Measurements from ENCODE around the gene GNE. TPM values are rescaled to one million over a fixed set of nuclear protein-coding genes. Genes with fewer than 3 reads are reported as not detected.

Gene GNE
- total and polyA plus RNA-seq, 2 experiments from 2014 or later, result 2.2 to 15.7 TPM

DNA sequence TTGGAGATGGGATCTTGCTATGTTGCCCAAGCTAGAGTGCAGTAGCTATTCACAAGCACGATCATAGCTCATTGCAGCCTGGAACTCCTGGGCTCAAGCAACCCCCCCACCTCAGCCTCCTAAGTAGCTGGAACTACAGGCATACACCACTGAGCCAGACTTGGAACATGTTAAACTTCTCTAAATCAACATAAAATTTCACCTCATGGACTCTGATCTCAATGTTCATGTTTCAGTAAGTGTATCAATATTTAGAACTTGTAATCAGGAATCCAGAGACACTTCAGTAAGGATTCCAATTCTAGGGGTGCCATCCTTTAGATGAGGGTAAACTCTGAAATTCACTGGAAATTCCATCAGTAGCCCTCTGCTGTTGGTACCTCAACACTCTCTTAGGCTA, 6.8 kb downstream of the GNE start:
- H3K27ac ChIP-seq (ENCODE audit: low read depth), result no peak overlapping the region
- H3K79me2 ChIP-seq (replicated peaks; ENCODE audit: insufficient read depth), result peaks cover 26% of the 10 kb centered on the region
- H3K4me2 ChIP-seq, result no peak overlapping the region
- H3K36me3 ChIP-seq (ENCODE audit: insufficient read depth), result no peaks in the 10 kb centered on the region
- Mint-ChIP-seq H3K4me3 (no peak overlapping the region), H3K9me3 (no peaks in the 10 kb centered on the region), H3K27ac (no peak overlapping the region), H3K4me1 (no peaks in the 10 kb centered on the region), H3K27me3 (ENCODE audit: insufficient read depth, low read depth, poor library complexity) (no peaks in the 10 kb centered on the region), H3K36me3 (ENCODE audit: low read depth) (0 out of 3 replicates have a peak, but pooled peaks cover under 1% of the 10 kb centered on the region)
- TF ChIP-seq, protein P1, sequence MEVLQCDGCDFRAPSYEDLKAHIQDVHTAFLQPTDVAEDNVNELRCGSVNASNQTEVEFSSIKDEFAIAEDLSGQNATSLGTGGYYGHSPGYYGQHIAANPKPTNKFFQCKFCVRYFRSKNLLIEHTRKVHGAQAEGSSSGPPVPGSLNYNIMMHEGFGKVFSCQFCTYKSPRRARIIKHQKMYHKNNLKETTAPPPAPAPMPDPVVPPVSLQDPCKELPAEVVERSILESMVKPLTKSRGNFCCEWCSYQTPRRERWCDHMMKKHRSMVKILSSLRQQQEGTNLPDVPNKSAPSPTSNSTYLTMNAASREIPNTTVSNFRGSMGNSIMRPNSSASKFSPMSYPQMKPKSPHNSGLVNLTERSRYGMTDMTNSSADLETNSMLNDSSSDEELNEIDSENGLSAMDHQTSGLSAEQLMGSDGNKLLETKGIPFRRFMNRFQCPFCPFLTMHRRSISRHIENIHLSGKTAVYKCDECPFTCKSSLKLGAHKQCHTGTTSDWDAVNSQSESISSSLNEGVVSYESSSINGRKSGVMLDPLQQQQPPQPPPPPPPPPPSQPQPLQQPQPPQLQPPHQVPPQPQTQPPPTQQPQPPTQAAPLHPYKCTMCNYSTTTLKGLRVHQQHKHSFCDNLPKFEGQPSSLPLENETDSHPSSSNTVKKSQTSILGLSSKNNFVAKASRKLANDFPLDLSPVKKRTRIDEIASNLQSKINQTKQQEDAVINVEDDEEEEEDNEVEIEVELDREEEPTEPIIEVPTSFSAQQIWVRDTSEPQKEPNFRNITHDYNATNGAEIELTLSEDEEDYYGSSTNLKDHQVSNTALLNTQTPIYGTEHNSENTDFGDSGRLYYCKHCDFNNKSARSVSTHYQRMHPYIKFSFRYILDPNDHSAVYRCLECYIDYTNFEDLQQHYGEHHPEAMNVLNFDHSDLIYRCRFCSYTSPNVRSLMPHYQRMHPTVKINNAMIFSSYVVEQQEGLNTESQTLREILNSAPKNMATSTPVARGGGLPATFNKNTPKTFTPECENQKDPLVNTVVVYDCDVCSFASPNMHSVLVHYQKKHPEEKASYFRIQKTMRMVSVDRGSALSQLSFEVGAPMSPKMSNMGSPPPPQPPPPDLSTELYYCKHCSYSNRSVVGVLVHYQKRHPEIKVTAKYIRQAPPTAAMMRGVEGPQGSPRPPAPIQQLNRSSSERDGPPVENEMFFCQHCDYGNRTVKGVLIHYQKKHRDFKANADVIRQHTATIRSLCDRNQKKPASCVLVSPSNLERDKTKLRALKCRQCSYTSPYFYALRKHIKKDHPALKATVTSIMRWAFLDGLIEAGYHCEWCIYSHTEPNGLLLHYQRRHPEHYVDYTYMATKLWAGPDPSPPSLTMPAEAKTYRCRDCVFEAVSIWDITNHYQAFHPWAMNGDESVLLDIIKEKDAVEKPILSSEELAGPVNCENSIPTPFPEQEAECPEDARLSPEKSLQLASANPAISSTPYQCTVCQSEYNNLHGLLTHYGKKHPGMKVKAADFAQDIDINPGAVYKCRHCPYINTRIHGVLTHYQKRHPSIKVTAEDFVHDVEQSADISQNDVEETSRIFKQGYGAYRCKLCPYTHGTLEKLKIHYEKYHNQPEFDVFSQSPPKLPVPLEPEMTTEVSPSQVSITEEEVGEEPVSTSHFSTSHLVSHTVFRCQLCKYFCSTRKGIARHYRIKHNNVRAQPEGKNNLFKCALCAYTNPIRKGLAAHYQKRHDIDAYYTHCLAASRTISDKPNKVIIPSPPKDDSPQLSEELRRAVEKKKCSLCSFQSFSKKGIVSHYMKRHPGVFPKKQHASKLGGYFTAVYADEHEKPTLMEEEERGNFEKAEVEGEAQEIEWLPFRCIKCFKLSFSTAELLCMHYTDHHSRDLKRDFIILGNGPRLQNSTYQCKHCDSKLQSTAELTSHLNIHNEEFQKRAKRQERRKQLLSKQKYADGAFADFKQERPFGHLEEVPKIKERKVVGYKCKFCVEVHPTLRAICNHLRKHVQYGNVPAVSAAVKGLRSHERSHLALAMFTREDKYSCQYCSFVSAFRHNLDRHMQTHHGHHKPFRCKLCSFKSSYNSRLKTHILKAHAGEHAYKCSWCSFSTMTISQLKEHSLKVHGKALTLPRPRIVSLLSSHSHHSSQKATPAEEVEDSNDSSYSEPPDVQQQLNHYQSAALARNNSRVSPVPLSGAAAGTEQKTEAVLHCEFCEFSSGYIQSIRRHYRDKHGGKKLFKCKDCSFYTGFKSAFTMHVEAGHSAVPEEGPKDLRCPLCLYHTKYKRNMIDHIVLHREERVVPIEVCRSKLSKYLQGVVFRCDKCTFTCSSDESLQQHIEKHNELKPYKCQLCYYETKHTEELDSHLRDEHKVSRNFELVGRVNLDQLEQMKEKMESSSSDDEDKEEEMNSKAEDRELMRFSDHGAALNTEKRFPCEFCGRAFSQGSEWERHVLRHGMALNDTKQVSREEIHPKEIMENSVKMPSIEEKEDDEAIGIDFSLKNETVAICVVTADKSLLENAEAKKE (CRISPR knock-in tag; IDR thresholded peaks at IDR 0.05), result no peak
- no peak for TF ChIP-seq STAT1 (IDR thresholded peaks at IDR 0.05; ENCODE audit: unreplicated experiment)
- TF ChIP-seq ETS1 (IDR thresholded peaks at IDR 0.05), result no peak
- TF ChIP-seq POLR2AphosphoS5 (IDR thresholded peaks at IDR 0.05; ENCODE audit: low read depth), result no peak
- no peak for TF ChIP-seq JUNB (IDR thresholded peaks at IDR 0.05; ENCODE audit: unreplicated experiment)
- no peak for TF ChIP-seq CTCF (conservative IDR thresholded peaks at IDR 0.05; ENCODE audit: low read depth in 2 of 2)
- TF ChIP-seq, protein P2, sequence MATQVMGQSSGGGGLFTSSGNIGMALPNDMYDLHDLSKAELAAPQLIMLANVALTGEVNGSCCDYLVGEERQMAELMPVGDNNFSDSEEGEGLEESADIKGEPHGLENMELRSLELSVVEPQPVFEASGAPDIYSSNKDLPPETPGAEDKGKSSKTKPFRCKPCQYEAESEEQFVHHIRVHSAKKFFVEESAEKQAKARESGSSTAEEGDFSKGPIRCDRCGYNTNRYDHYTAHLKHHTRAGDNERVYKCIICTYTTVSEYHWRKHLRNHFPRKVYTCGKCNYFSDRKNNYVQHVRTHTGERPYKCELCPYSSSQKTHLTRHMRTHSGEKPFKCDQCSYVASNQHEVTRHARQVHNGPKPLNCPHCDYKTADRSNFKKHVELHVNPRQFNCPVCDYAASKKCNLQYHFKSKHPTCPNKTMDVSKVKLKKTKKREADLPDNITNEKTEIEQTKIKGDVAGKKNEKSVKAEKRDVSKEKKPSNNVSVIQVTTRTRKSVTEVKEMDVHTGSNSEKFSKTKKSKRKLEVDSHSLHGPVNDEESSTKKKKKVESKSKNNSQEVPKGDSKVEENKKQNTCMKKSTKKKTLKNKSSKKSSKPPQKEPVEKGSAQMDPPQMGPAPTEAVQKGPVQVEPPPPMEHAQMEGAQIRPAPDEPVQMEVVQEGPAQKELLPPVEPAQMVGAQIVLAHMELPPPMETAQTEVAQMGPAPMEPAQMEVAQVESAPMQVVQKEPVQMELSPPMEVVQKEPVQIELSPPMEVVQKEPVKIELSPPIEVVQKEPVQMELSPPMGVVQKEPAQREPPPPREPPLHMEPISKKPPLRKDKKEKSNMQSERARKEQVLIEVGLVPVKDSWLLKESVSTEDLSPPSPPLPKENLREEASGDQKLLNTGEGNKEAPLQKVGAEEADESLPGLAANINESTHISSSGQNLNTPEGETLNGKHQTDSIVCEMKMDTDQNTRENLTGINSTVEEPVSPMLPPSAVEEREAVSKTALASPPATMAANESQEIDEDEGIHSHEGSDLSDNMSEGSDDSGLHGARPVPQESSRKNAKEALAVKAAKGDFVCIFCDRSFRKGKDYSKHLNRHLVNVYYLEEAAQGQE (IDR thresholded peaks at IDR 0.05; ENCODE audit: unreplicated experiment), result no peak
- H3K4me1 ChIP-seq (ENCODE audit: insufficient read depth), result no peaks in the 10 kb centered on the region
- H3F3A ChIP-seq (replicated peaks; ENCODE audit: low read depth), result no peaks in the 10 kb centered on the region
- H3K4me3 ChIP-seq, result no peak overlapping the region
- no peaks in the 10 kb centered on the region for H3K27me3 ChIP-seq (ENCODE audit: insufficient read depth)
- no peak overlapping the region for H2AFZ ChIP-seq
- H3K9me2 ChIP-seq (ENCODE audit: insufficient read depth), result no peaks in the 10 kb centered on the region
- peaks cover 6% of the 10 kb centered on the region; the same call in 1 of the 2 replicates for H4K20me1 ChIP-seq (replicated peaks; ENCODE audit: insufficient read depth)
- ATAC-seq (no peak), DNase-seq (ENCODE audit: low spot score) (no peak)

Data from GM23338 (cell line).